SK-N-MC (cell line): ENCODE results near the gene GAL3ST1.

Experiments used
- DNase-seq: peaks from one replicate; pipeline ENCODE4 v3.0.0-alpha.2; 2011; ENCODE audit warnings: low read depth, low spot score
- H3K27ac ChIP-seq: fragments of 200-600 bp; sonication (generic); 2 replicates; pipeline ENCODE4 v1.5.1; 2016; ENCODE audit warnings: mixed run types
- H3K36me3 ChIP-seq: fragments of 200-600 bp; sonication (generic); 2 replicates; pipeline ENCODE4 v1.6.1; 2017; ENCODE audit warnings: antibody characterized with exemption, low read length, mixed read lengths; ENCODE audit not compliant: insufficient read depth
- H3K4me3 ChIP-seq: fragments of 200-600 bp; sonication (generic); 2 replicates; pipeline ENCODE4 v1.5.1; 2016
- H3K9ac ChIP-seq: fragments of 200-600 bp; sonication (generic); 2 replicates; pipeline ENCODE4 v1.8.0; 2017; ENCODE audit warnings: mixed run types, mixed read lengths; ENCODE audit not compliant: insufficient read length
- H3K9me3 ChIP-seq: fragments of 200-600 bp; sonication (generic); 2 replicates; pipeline ENCODE4 v1.6.1; 2017; ENCODE audit warnings: low read depth, mild to moderate bottlenecking, antibody characterized with exemption, low read length, moderate library complexity, mixed read lengths
- EZH2 ChIP-seq: fragments of 200-600 bp; sonication (generic); IDR thresholded peaks from one replicate; pipeline ENCODE4 v1.6.1; 2017; ENCODE audit warnings: antibody characterized with exemption
- FOXP2 ChIP-seq: optimal IDR thresholded peaks from 2 replicates; pipeline ENCODE3; 2011; ENCODE audit warnings: mild to moderate bottlenecking, moderate library complexity; ENCODE audit not compliant: insufficient read depth; ENCODE audit errors: extremely low read length, control extremely low read depth
- POLR2AphosphoS5 ChIP-seq: IDR thresholded peaks from 2 replicates; pipeline ENCODE4 v1.6.1; 2012; ENCODE audit warnings: mild to moderate bottlenecking, low read depth, low read length, borderline replicate concordance

Gene GAL3ST1

GRCh38 chr22:30514252-30514651 is 60.2 kb downstream of the GAL3ST1 start:
- Histone ChIP-seq H3K9me3 (no peaks in the 10 kb centered on the region), H3K36me3 (no peaks in the 10 kb centered on the region), H3K27ac (no peak overlapping the region), H3K9ac (no peak overlapping the region), H3K4me3 (no peak overlapping the region)
- TF ChIP-seq EZH2: no peak
- TF ChIP-seq POLR2AphosphoS5: no peak
- no peak for TF ChIP-seq FOXP2
- DNase-seq: no peak

- Histone ChIP-seq H3K4me3 (no peak overlapping the region), H3K27ac (no peak overlapping the region), H3K9ac (no peak overlapping the region), H3K36me3 (no peaks in the 10 kb centered on the region), H3K9me3 (no peaks in the 10 kb centered on the region)
- no peak for DNase-seq
- TF ChIP-seq POLR2AphosphoS5: no peak
- no peak for TF ChIP-seq EZH2
- no peak for TF ChIP-seq FOXP2
Measured at GRCh38 chr22:30513462-30513861, 61.0 kb downstream of the GAL3ST1 start.

GRCh38 chr22:30511911-30512310 is 62.6 kb downstream of the GAL3ST1 start:
- H3K36me3 ChIP-seq: no peaks in the 10 kb centered on the region

GRCh38 chr22:30511109-30511508 is 63.4 kb downstream of the GAL3ST1 start:
- Histone ChIP-seq H3K27ac (no peak overlapping the region), H3K9me3 (no peaks in the 10 kb centered on the region), H3K36me3 (no peaks in the 10 kb centered on the region), H3K4me3 (no peak overlapping the region), H3K9ac (no peak overlapping the region)
- no peak for TF ChIP-seq EZH2
- no peak for TF ChIP-seq POLR2AphosphoS5
- TF ChIP-seq FOXP2: no peak
- no peak for DNase-seq

More at GRCh38 chr22:30511911-30512310, 62.6 kb downstream of the GAL3ST1 start:
- TF ChIP-seq FOXP2: no peak
- no peak for TF ChIP-seq POLR2AphosphoS5
- TF ChIP-seq EZH2: no peak
- H3K9me3 ChIP-seq: no peaks in the 10 kb centered on the region
- no peak overlapping the region for H3K27ac ChIP-seq
- H3K4me3 ChIP-seq: no peak overlapping the region
- DNase-seq: no peak
- no peak overlapping the region for H3K9ac ChIP-seq

- no peak overlapping the region for H3K9ac ChIP-seq
- H3K36me3 ChIP-seq: no peaks in the 10 kb centered on the region
- H3K4me3 ChIP-seq: no peak overlapping the region
- DNase-seq: no peak
- H3K27ac ChIP-seq: no peak overlapping the region
- no peaks in the 10 kb centered on the region for H3K9me3 ChIP-seq
- TF ChIP-seq POLR2AphosphoS5 (no peak), FOXP2 (no peak), EZH2 (no peak)
Measured at GRCh38 chr22:30508216-30508615, 66.2 kb downstream of the GAL3ST1 start.

GRCh38 chr22:30507670-30508069 is 66.8 kb downstream of the GAL3ST1 start:
- no peak overlapping the region for H3K27ac ChIP-seq
- no peaks in the 10 kb centered on the region for H3K9me3 ChIP-seq
- no peak overlapping the region for H3K9ac ChIP-seq
- DNase-seq: no peak
- TF ChIP-seq FOXP2: no peak
- TF ChIP-seq EZH2: no peak
- no peak for TF ChIP-seq POLR2AphosphoS5
- H3K36me3 ChIP-seq: no peaks in the 10 kb centered on the region
- H3K4me3 ChIP-seq: no peak overlapping the region

- Histone ChIP-seq H3K9ac (no peak overlapping the region), H3K27ac (no peak overlapping the region), H3K9me3 (no peaks in the 10 kb centered on the region), H3K4me3 (no peak overlapping the region), H3K36me3 (no peaks in the 10 kb centered on the region)
- TF ChIP-seq POLR2AphosphoS5: no peak
- no peak for TF ChIP-seq FOXP2
- no peak for TF ChIP-seq EZH2
- DNase-seq: no peak
Measured at GRCh38 chr22:30506507-30506968, 67.9 kb downstream of the GAL3ST1 start.
